OCI-LY1 (cell line): Measurements from ENCODE around the gene RTL1.
A peak's percentile ranks its signal among the peaks of the same experiment; 100 is the strongest.

Experiments used
- H2AFZ ChIP-seq: fragments of 200-600 bp; sonication (generic), shearing (Covaris generic); 2 replicates; pipeline ENCODE4 v1.6.0; 2014; ENCODE audit warnings: antibody characterized with exemption, mild to moderate bottlenecking, low read length
- H3F3A ChIP-seq: fragments of 200-600 bp; sonication (generic), shearing (Covaris generic); 2 replicates; pipeline ENCODE4 v1.6.0; 2014; ENCODE audit warnings: mild to moderate bottlenecking, antibody characterized with exemption, low read length, moderate library complexity; ENCODE audit not compliant: insufficient read depth
- H3K27ac ChIP-seq: fragments of 200-600 bp; sonication (generic); 2 replicates; pipeline ENCODE4 v1.5.1; 2014; ENCODE audit warnings: low read length, mixed run types, mild to moderate bottlenecking, low read depth; ENCODE audit not compliant: poor library complexity, severe bottlenecking
- H3K27me3 ChIP-seq: fragments of 200-600 bp; sonication (generic); 2 replicates; pipeline ENCODE4 v1.6.0; 2014; ENCODE audit warnings: antibody characterized with exemption, mild to moderate bottlenecking, low read length, moderate library complexity; ENCODE audit not compliant: insufficient read depth
- H3K36me3 ChIP-seq: fragments of 200-600 bp; sonication (generic); 2 replicates; pipeline ENCODE4 v1.6.1; 2014; ENCODE audit warnings: mild to moderate bottlenecking, antibody characterized with exemption, low read length, moderate library complexity, mixed read lengths; ENCODE audit not compliant: insufficient read depth
- H3K4me1 ChIP-seq: fragments of 200-600 bp; sonication (generic); 2 replicates; pipeline ENCODE4 v1.5.1; 2014; ENCODE audit warnings: mild to moderate bottlenecking, low read length, moderate library complexity; ENCODE audit not compliant: insufficient read depth, severe bottlenecking
- H3K4me2 ChIP-seq: fragments of 200-600 bp; sonication (generic), shearing (Covaris generic); 2 replicates; pipeline ENCODE4 v1.6.1; 2014; ENCODE audit warnings: low read length
- H3K4me3 ChIP-seq: fragments of 200-600 bp; sonication (generic); 2 replicates; pipeline ENCODE4 v1.5.1; 2014; ENCODE audit warnings: low read length, low read depth, mild to moderate bottlenecking, mixed read lengths; ENCODE audit not compliant: poor library complexity, severe bottlenecking
- H3K79me2 ChIP-seq: fragments of 200-600 bp; shearing (Covaris generic); 2 replicates; pipeline ENCODE4 v1.6.1; 2016; ENCODE audit warnings: mixed run types, low read length, mixed read lengths; ENCODE audit not compliant: insufficient read depth
- H3K9ac ChIP-seq: fragments of 200-600 bp; sonication (generic), shearing (Covaris generic); 2 replicates; pipeline ENCODE4 v1.6.1; 2014; ENCODE audit warnings: mild to moderate bottlenecking, low read length, mixed read lengths
- H3K9me2 ChIP-seq: fragments of 200-600 bp; sonication (generic), shearing (Covaris generic); 2 replicates; pipeline ENCODE4 v1.6.1; 2014; ENCODE audit warnings: low read depth, mild to moderate bottlenecking, low read length, mixed read lengths
- H3K9me3 ChIP-seq: fragments of 200-600 bp; shearing (Covaris generic); 2 replicates; pipeline ENCODE4 v1.6.1; 2014; ENCODE audit warnings: low read length, mixed read lengths
- H4K20me1 ChIP-seq: fragments of 200-600 bp; sonication (generic), shearing (Covaris generic); 2 replicates; pipeline ENCODE4 v1.6.0; 2016; ENCODE audit warnings: mild to moderate bottlenecking, low read length; ENCODE audit not compliant: insufficient read depth
- CTCF ChIP-seq: fragments of 200-600 bp; sonication (generic), shearing (Covaris generic); IDR thresholded peaks from 2 replicates; pipeline ENCODE4 v1.5.1; 2017; ENCODE audit warnings: mild to moderate bottlenecking, antibody characterized with exemption, low read length, moderate library complexity, mixed read lengths
- EZH2 ChIP-seq: fragments of 200-600 bp; sonication (generic), shearing (Covaris generic); IDR thresholded peaks from 2 replicates; pipeline ENCODE4 v1.8.0; 2017; ENCODE audit warnings: borderline replicate concordance, mixed run types, mild to moderate bottlenecking, antibody characterized with exemption, low read length, moderate library complexity, mixed read lengths

RTL1 gene

GRCh38 chr14:100904307-100905087 is 975 bp upstream of the RTL1 start:
- Histone ChIP-seq H3K36me3 (no peaks in the 10 kb centered on the region), H3K27ac (no peak overlapping the region)

GRCh38 chr14:100903134-100903468 is 421 bp downstream of the RTL1 start:
- no peaks in the 10 kb centered on the region for H3K36me3 ChIP-seq

More at GRCh38 chr14:100904307-100905087, 975 bp upstream of the RTL1 start:
- no peaks in the 10 kb centered on the region for H4K20me1 ChIP-seq
- H2AFZ ChIP-seq = no peak overlapping the region
- H3K4me3 ChIP-seq = no peak overlapping the region
- H3K9me3 ChIP-seq = no peaks in the 10 kb centered on the region
- H3K9me2 ChIP-seq = no peaks in the 10 kb centered on the region
- no peak overlapping the region for H3K9ac ChIP-seq
- TF ChIP-seq EZH2 (no peak), CTCF (no peak)
- no peaks in the 10 kb centered on the region for H3K4me1 ChIP-seq
- H3K4me2 ChIP-seq = no peak overlapping the region
- H3K27me3 ChIP-seq = no peaks in the 10 kb centered on the region
- H3F3A ChIP-seq = no peaks in the 10 kb centered on the region
- H3K79me2 ChIP-seq = no peaks in the 10 kb centered on the region

GRCh38 chr14:100902295-100903133 is 1.0 kb downstream of the RTL1 start:
- Histone ChIP-seq H3K4me1 (no peaks in the 10 kb centered on the region), H3K4me3 (no peak overlapping the region), H3K27me3 (no peaks in the 10 kb centered on the region)

More at GRCh38 chr14:100903134-100903468, 421 bp downstream of the RTL1 start:
- no peaks in the 10 kb centered on the region for H3K4me1 ChIP-seq
- no peaks in the 10 kb centered on the region for H3K79me2 ChIP-seq
- H3K9me2 ChIP-seq = no peaks in the 10 kb centered on the region
- H3K9ac ChIP-seq = no peak overlapping the region
- no peak overlapping the region for H3K4me2 ChIP-seq
- no peak overlapping the region for H3K4me3 ChIP-seq
- no peaks in the 10 kb centered on the region for H3F3A ChIP-seq
- no peak overlapping the region for H2AFZ ChIP-seq
- TF ChIP-seq CTCF = no peak
- TF ChIP-seq EZH2 = no peak
- no peaks in the 10 kb centered on the region for H3K9me3 ChIP-seq
- H3K27ac ChIP-seq = no peak overlapping the region
- no peaks in the 10 kb centered on the region for H3K27me3 ChIP-seq
- no peaks in the 10 kb centered on the region for H4K20me1 ChIP-seq

More at GRCh38 chr14:100902295-100903133, 1.0 kb downstream of the RTL1 start:
- H4K20me1 ChIP-seq = no peaks in the 10 kb centered on the region
- H3K9me2 ChIP-seq = no peaks in the 10 kb centered on the region
- H2AFZ ChIP-seq = no peak overlapping the region
- H3K79me2 ChIP-seq = no peaks in the 10 kb centered on the region
- H3K9ac ChIP-seq = no peak overlapping the region
- H3F3A ChIP-seq = no peaks in the 10 kb centered on the region
- H3K36me3 ChIP-seq = no peaks in the 10 kb centered on the region
- TF ChIP-seq CTCF (peak; percentile 30; the same call in 1 of the 2 replicates), EZH2 (no peak)
- H3K4me2 ChIP-seq = no peak overlapping the region
- H3K27ac ChIP-seq = no peak overlapping the region
- no peaks in the 10 kb centered on the region for H3K9me3 ChIP-seq
